Upper lobe of left lung (tissue), 6 donors: Measurements from ENCODE around the gene IL23R. TPM values are rescaled to one million over a fixed set of nuclear protein-coding genes. Genes with fewer than 3 reads are reported as not detected.

Experiments used
- ATAC-seq, 2 donors: fragments of 200-7000 bp; cut with Tn5 transposase; one replicate each; pipeline ENCODE4 v1.9.1; 2022; ENCODE audit warnings: mild to moderate bottlenecking in 2 of 2, moderate library complexity in 2 of 2; ENCODE audit not compliant: low FRiP score in 2 of 2
- DNase-seq, 2 donors: peaks; one replicate each; pipeline ENCODE4 v3.0.0-alpha.2; 2019 to 2020
- H3K27ac ChIP-seq, 4 donors: fragments of 200-600 bp; sonication (generic); one replicate each; pipeline ENCODE4 v1.5.1; 2016 to 2019
- H3K27me3 ChIP-seq, 4 donors: fragments of 200-600 bp; sonication (generic); one replicate each; pipeline ENCODE4 v1.5.1; 2017 to 2019
- H3K36me3 ChIP-seq, 4 donors: fragments of 200-600 bp; sonication (generic); one replicate each; pipeline ENCODE4 v1.5.1; 2016 to 2019
- H3K4me1 ChIP-seq, 4 donors: fragments of 200-600 bp; sonication (generic); one replicate each; pipeline ENCODE4 v1.5.1; 2018 to 2019
- H3K4me3 ChIP-seq, 4 donors: fragments of 200-600 bp; sonication (generic); one replicate each; pipeline ENCODE4 v1.5.1; 2017 to 2019; ENCODE audit warnings: mild to moderate bottlenecking in 2 of 4, moderate library complexity in 1 of 4
- H3K9me3 ChIP-seq, 4 donors: fragments of 200-600 bp; sonication (generic); one replicate each; pipeline ENCODE4 v1.5.1; 2018 to 2019
- CTCF ChIP-seq, 6 experiments: fragments of 450-650 bp in 4 of 6; fragments of 200-600 bp in 2 of 6; sonication (generic) in 2 of 6; IDR thresholded peaks; one replicate each; pipeline ENCODE4 v1.5.1; 2016 to 2019; ENCODE audit warnings: antibody characterized with exemption in 6 of 6
- EP300 ChIP-seq, 4 donors: sonication (generic); formaldehyde crosslinking; IDR thresholded peaks; one replicate each; pipeline ENCODE4 v1.5.1; 2017; ENCODE audit warnings: antibody characterized with exemption in 4 of 4, control low read depth in 2 of 4
- POLR2A ChIP-seq, 4 donors: fragments of 450-650 bp; IDR thresholded peaks; one replicate each; pipeline ENCODE4 v1.5.1; 2016 to 2017; ENCODE audit warnings: antibody characterized with exemption in 4 of 4, mild to moderate bottlenecking in 2 of 4
- POLR2AphosphoS5 ChIP-seq, 2 donors: sonication (generic); formaldehyde crosslinking; IDR thresholded peaks; one replicate each; pipeline ENCODE4 v1.5.1; 2017; ENCODE audit warnings: antibody characterized with exemption in 2 of 2
- WGBS, 2 donors: methylation state at CpG; one replicate each; pipeline ENCODE4 v1.1.5; 2017 to 2018; 5-methylcytosine and 5-hydroxymethylcytosine counted together
- total RNA-seq, 6 donors: library from RNA; depleted of rRNA in 4 of 6; stranded (reverse); fragments of >200 nt in 4 of 6; gene quantifications; one replicate each; pipeline versions ENCODE4 v1.1.0 to v1.2.1, GENCODE V29; 2016 to 2021
- donor health status: DM: no; HTN: no; CAD: no; lungs with moderate emphysema.
- donor health status: DM: no; HTN: yes; CAD: no; lungs with severe emphysema.

IL23R gene
- total RNA-seq, 6 donors from 2014 or later, result 0.29 to 0.79 (median 0.37) TPM; not detected in 2

- Histone ChIP-seq H3K36me3 (no peaks in the 10 kb centered on the region), H3K4me3 (no peak overlapping the region), H3K4me1 (no peaks in the 10 kb centered on the region), H3K27ac (no peak overlapping the region), H3K9me3 (no peaks in the 10 kb centered on the region), H3K27me3 (no peaks in the 10 kb centered on the region)
- ATAC-seq (no peak), DNase-seq (no peak)
- TF ChIP-seq POLR2A (IDR thresholded peaks at IDR 0.05) (no peak), CTCF (IDR thresholded peaks at IDR 0.05) (no peak), POLR2AphosphoS5 (IDR thresholded peaks at IDR 0.05) (no peak), EP300 (IDR thresholded peaks at IDR 0.05) (no peak)
- WGBS, 2 donors, result 29 to 41% methylated on average over 3 of the region's 3 CpGs
Observed at GRCh38 chr1:67264899-67265298, 98.6 kb downstream of the IL23R start.

- peaks cover 0 to 5% (median 0%) of the 10 kb centered on the region in 4 donors for H3K9me3 ChIP-seq
- 89 to 96% methylated on average over 3 of the region's 3 CpGs for WGBS, 2 donors
- H3K27me3 ChIP-seq, result no peaks in the 10 kb centered on the region
- TF ChIP-seq CTCF (IDR thresholded peaks at IDR 0.05), result no peak
- TF ChIP-seq POLR2A (IDR thresholded peaks at IDR 0.05), result no peak
- TF ChIP-seq EP300 (IDR thresholded peaks at IDR 0.05), result no peak
- no peak for TF ChIP-seq POLR2AphosphoS5 (IDR thresholded peaks at IDR 0.05)
- H3K36me3 ChIP-seq, result no peaks in the 10 kb centered on the region
- no peaks in the 10 kb centered on the region for H3K4me1 ChIP-seq
- H3K4me3 ChIP-seq, result no peak overlapping the region
- no peak overlapping the region for H3K27ac ChIP-seq
- DNase-seq (no peak), ATAC-seq (no peak)
Observed at GRCh38 chr1:67269061-67269460, 102.8 kb downstream of the IL23R start.

GRCh38 chr1:67270541-67270940 lies 104.3 kb downstream of the IL23R start:
- Histone ChIP-seq H3K4me3 (no peak overlapping the region), H3K27ac (no peak overlapping the region), H3K36me3 (no peaks in the 10 kb centered on the region), H3K27me3 (no peaks in the 10 kb centered on the region), H3K9me3 (peaks cover 0 to 5% (median 0%) of the 10 kb centered on the region in 4 donors), H3K4me1 (no peaks in the 10 kb centered on the region)
- 86 to 89% methylated on average over 3 of the region's 3 CpGs for WGBS, 2 donors
- no peak for ATAC-seq
- DNase-seq, result no peak
- TF ChIP-seq EP300 (IDR thresholded peaks at IDR 0.05) (no peak), POLR2A (IDR thresholded peaks at IDR 0.05) (no peak), CTCF (IDR thresholded peaks at IDR 0.05) (no peak), POLR2AphosphoS5 (IDR thresholded peaks at IDR 0.05) (no peak)

GRCh38 chr1:67273591-67273990 lies 107.3 kb downstream of the IL23R start:
- Histone ChIP-seq H3K27ac (no peak overlapping the region), H3K27me3 (no peaks in the 10 kb centered on the region), H3K9me3 (peaks cover 0 to 5% (median 0%) of the 10 kb centered on the region in 4 donors), H3K4me3 (no peak overlapping the region), H3K36me3 (no peaks in the 10 kb centered on the region), H3K4me1 (no peaks in the 10 kb centered on the region)
- no peak for TF ChIP-seq POLR2AphosphoS5 (IDR thresholded peaks at IDR 0.05)
- TF ChIP-seq CTCF (IDR thresholded peaks at IDR 0.05), result no peak
- no peak for TF ChIP-seq POLR2A (IDR thresholded peaks at IDR 0.05)
- no peak for TF ChIP-seq EP300 (IDR thresholded peaks at IDR 0.05)
- 67 to 87% methylated on average over 4 of the region's 4 CpGs for WGBS, 2 donors
- DNase-seq, result no peak
- no peak for ATAC-seq

GRCh38 chr1:67274623-67275325 lies 108.5 kb downstream of the IL23R start:
- Histone ChIP-seq H3K27me3 (no peaks in the 10 kb centered on the region), H3K27ac (no peak overlapping the region), H3K4me1 (no peaks in the 10 kb centered on the region), H3K36me3 (no peaks in the 10 kb centered on the region), H3K4me3 (no peak overlapping the region), H3K9me3 (peaks cover 0 to 5% (median 0%) of the 10 kb centered on the region in 4 donors)
- no peak for ATAC-seq
- WGBS, 2 donors, result 83 to 89% methylated on average over 5 of the region's 5 CpGs
- no peak for DNase-seq
- no peak for TF ChIP-seq POLR2AphosphoS5 (IDR thresholded peaks at IDR 0.05)
- no peak for TF ChIP-seq EP300 (IDR thresholded peaks at IDR 0.05)
- TF ChIP-seq CTCF (IDR thresholded peaks at IDR 0.05), result no peak
- TF ChIP-seq POLR2A (IDR thresholded peaks at IDR 0.05), result no peak
